ENCODE results near the gene AMN. TPM values are rescaled to one million over a fixed set of nuclear protein-coding genes. Genes with fewer than 3 reads are reported as not detected.
A peak's percentile ranks its signal among the peaks of the same experiment; 100 is the strongest.
"Not testable (repeated sequence)": the region's sequence is repeated elsewhere in the genome, so short reads cannot be mapped to it uniquely, and the experiment has no call there.

AMN gene
- total RNA-seq, 6 experiments from 2014 or later, result 7.1 to 69.1 (median 28.6) TPM

DNA sequence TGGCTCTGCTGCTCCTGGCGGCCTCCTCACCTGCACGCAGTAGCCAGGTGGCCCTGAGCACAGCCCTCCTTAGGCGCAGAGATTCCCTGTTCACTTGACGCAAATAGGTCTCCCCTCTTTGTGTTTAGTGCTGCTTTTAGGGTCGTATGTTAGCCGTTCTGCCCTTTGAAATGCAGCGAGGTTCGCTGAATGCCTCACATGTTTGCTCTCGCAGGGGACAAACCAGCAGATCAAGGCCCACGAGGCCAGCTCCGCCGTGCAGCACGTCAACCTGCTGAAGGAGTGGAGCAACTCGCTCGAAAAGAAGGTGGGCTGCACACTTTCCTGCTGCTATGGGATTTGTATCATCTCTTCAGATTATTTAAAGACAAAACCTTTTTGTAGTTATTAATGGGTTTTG lies 31.4 kb upstream of the AMN start:
- Histone ChIP-seq H3K9me3 (no peaks in the 10 kb centered on the region), H3K4me1 (peaks cover 0 to 14% (median 6%) of the 10 kb centered on the region in 4 donors), H3K36me3 (peaks cover 0 to 5% (median 0%) of the 10 kb centered on the region in 4 donors), H3K4me3 (no peak overlapping the region), H3K27ac (no peak overlapping the region), H3K27me3 (no peaks in the 10 kb centered on the region)
- DNase-seq (peak in 1 of 3 donors; percentile 13), ATAC-seq (no peak)
- no peak for TF ChIP-seq POLR2A (IDR thresholded peaks at IDR 0.05)
- TF ChIP-seq, protein P1, sequence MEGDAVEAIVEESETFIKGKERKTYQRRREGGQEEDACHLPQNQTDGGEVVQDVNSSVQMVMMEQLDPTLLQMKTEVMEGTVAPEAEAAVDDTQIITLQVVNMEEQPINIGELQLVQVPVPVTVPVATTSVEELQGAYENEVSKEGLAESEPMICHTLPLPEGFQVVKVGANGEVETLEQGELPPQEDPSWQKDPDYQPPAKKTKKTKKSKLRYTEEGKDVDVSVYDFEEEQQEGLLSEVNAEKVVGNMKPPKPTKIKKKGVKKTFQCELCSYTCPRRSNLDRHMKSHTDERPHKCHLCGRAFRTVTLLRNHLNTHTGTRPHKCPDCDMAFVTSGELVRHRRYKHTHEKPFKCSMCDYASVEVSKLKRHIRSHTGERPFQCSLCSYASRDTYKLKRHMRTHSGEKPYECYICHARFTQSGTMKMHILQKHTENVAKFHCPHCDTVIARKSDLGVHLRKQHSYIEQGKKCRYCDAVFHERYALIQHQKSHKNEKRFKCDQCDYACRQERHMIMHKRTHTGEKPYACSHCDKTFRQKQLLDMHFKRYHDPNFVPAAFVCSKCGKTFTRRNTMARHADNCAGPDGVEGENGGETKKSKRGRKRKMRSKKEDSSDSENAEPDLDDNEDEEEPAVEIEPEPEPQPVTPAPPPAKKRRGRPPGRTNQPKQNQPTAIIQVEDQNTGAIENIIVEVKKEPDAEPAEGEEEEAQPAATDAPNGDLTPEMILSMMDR (IDR thresholded peaks at IDR 0.05), result no peak
- intact Hi-C loops (cut with DNase I), result no loop called here
- 90% methylated on average over 13 of the region's 15 CpGs for WGBS (ENCODE audit: insufficient coverage, low coverage, low lambda C conversion rate, missing lambda C conversion rate)

DNA sequence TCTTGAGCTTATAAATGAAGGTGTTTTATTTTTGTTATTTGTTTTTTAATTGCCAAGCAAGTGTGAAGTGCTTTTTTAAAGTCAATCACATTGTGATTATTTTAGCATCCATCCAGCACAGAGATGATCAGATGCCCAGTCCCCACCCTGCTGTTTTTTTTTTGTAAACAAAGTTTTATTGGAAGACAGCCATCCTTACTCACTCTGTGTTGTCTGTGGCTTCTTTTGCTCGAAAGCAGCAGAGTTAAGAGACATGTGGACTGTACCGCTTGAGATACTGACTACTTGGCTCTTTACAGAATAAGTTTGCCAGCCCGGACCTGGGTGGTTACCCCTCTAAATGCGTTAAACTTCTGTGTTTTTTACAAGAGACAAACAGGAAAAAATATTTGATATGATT lies 30.9 kb upstream of the AMN start:
- H3K4me1 ChIP-seq, result peaks cover 0 to 14% (median 6%) of the 10 kb centered on the region in 4 donors
- 50% methylated on average over 4 of the region's 4 CpGs for WGBS (ENCODE audit: insufficient coverage, low coverage, low lambda C conversion rate, missing lambda C conversion rate)
- intact Hi-C loops (cut with DNase I), result no loop called here
- no peaks in the 10 kb centered on the region for H3K9me3 ChIP-seq
- no peaks in the 10 kb centered on the region for H3K27me3 ChIP-seq
- no peak for TF ChIP-seq POLR2A (IDR thresholded peaks at IDR 0.05)
- TF ChIP-seq, protein P1 (IDR thresholded peaks at IDR 0.05), result no peak
- DNase-seq (peak in 1 of 3 donors; percentile 2), ATAC-seq (peak; percentile 27 to 51 (median 40))
- H3K36me3 ChIP-seq, result peaks cover 0 to 5% (median 0%) of the 10 kb centered on the region in 4 donors
- H3K27ac ChIP-seq, result no peak overlapping the region
- H3K4me3 ChIP-seq, result no peak overlapping the region

GRCh38 chr14:102892651-102893050 lies 29.8 kb upstream of the AMN start:
- peak overlapping the region in 2 of 3 donors; percentile 65 to 67 for H3K27ac ChIP-seq

GRCh38 chr14:102893452-102893851 lies 29.0 kb upstream of the AMN start:
- Histone ChIP-seq H3K4me1 (peaks cover 0 to 14% (median 6%) of the 10 kb centered on the region in 4 donors), H3K9me3 (no peaks in the 10 kb centered on the region), H3K4me3 (no peak overlapping the region), H3K27ac (peak overlapping the region in 2 of 3 donors; percentile 65 to 67), H3K36me3 (peaks cover 0 to 5% (median 0%) of the 10 kb centered on the region in 4 donors), H3K27me3 (no peaks in the 10 kb centered on the region)
- peak; percentile 30 for TF ChIP-seq POLR2A (IDR thresholded peaks at IDR 0.05)
- TF ChIP-seq, protein P1 (IDR thresholded peaks at IDR 0.05), result no peak
- intact Hi-C loops (cut with DNase I), result no loop called here
- WGBS (ENCODE audit: insufficient coverage, low coverage, low lambda C conversion rate, missing lambda C conversion rate), result 22% methylated on average over 7 of the region's 9 CpGs
- DNase-seq (peak; percentile 78 to 92 (median 88)), ATAC-seq (peak; percentile 95 to 97 (median 97))

More at GRCh38 chr14:102892651-102893050, 29.8 kb upstream of the AMN start:
- Histone ChIP-seq H3K9me3 (no peaks in the 10 kb centered on the region), H3K36me3 (peaks cover 0 to 5% (median 0%) of the 10 kb centered on the region in 4 donors), H3K4me1 (peaks cover 0 to 14% (median 6%) of the 10 kb centered on the region in 4 donors), H3K27me3 (no peaks in the 10 kb centered on the region), H3K4me3 (no peak overlapping the region)
- intact Hi-C loops (cut with DNase I), result no loop called here
- DNase-seq (no peak), ATAC-seq (no peak)
- 88% methylated on average over 7 of the region's 8 CpGs for WGBS (ENCODE audit: insufficient coverage, low coverage, low lambda C conversion rate, missing lambda C conversion rate)
- TF ChIP-seq POLR2A (IDR thresholded peaks at IDR 0.05), result no peak
- TF ChIP-seq, protein P1 (IDR thresholded peaks at IDR 0.05), result no peak

- intact Hi-C loops (cut with DNase I); H3K36me3 ChIP-seq: not testable (repeated sequence)
Observed at GRCh38 chr14:102896735-102897134, 25.7 kb upstream of the AMN start.

More at GRCh38 chr14:102896735-102897134, 25.7 kb upstream of the AMN start:
- not testable (repeated sequence) for ATAC-seq, H3K4me3 ChIP-seq, DNase-seq, H3K27me3 ChIP-seq, H3K27ac ChIP-seq, H3K9me3 ChIP-seq
- peaks cover 0 to 14% (median 6%) of the 10 kb centered on the region in 4 donors for H3K4me1 ChIP-seq
